Endothelial cell (in vitro differentiated cells): Measurements from ENCODE around the gene KCNT2. TPM values are rescaled to one million over a fixed set of nuclear protein-coding genes. Genes with fewer than 3 reads are reported as not detected.

Experiments used
- DNase-seq: peaks from one replicate; pipeline ENCODE4 v3.0.0; 2021; ENCODE audit warnings: low spot score
- H3K27ac Mint-ChIP-seq: one replicate; pipeline ENCODE4 v1.8.0; 2021; ENCODE audit warnings: mixed read lengths, inconsistent platforms; ENCODE audit not compliant: unreplicated experiment
- H3K27me3 Mint-ChIP-seq: one replicate; pipeline ENCODE4 v1.8.0; 2021; ENCODE audit warnings: mild to moderate bottlenecking, moderate library complexity, mixed read lengths, inconsistent platforms; ENCODE audit not compliant: unreplicated experiment
- H3K36me3 Mint-ChIP-seq: one replicate; pipeline ENCODE4 v1.8.0; 2021; ENCODE audit warnings: mild to moderate bottlenecking, low read depth, mixed read lengths, inconsistent platforms; ENCODE audit not compliant: unreplicated experiment
- H3K4me1 Mint-ChIP-seq: one replicate; pipeline ENCODE4 v1.8.0; 2021; ENCODE audit warnings: mild to moderate bottlenecking, mixed read lengths, inconsistent platforms; ENCODE audit not compliant: unreplicated experiment
- H3K4me3 Mint-ChIP-seq: one replicate; pipeline ENCODE4 v1.8.0; 2021; ENCODE audit warnings: mild to moderate bottlenecking, mixed read lengths, inconsistent platforms; ENCODE audit not compliant: unreplicated experiment
- H3K9me3 Mint-ChIP-seq: one replicate; pipeline ENCODE4 v1.8.0; 2021; ENCODE audit warnings: mixed read lengths, inconsistent platforms; ENCODE audit not compliant: unreplicated experiment
- total RNA-seq: library from RNA; stranded (reverse); fragmentation: NEBNext Ultra II Directional; extraction: Animal tissue kit (Norgen Biotek cat#: 25700); gene quantifications from one replicate; pipeline ENCODE4 v1.2.1, GENCODE V29; 2021; ENCODE audit not compliant: unreplicated experiment
- TF ChIP-seq, protein P1 (sequence below): fragments of 200-600 bp; sonication (generic); IDR thresholded peaks from one replicate; pipeline ENCODE4 v1.5.0; 2021; ENCODE audit warnings: antibody characterized with exemption; ENCODE audit not compliant: unreplicated experiment

The KCNT2 gene
- total RNA-seq, 1 donor from 2014 or later: 7.1 TPM

DNA sequence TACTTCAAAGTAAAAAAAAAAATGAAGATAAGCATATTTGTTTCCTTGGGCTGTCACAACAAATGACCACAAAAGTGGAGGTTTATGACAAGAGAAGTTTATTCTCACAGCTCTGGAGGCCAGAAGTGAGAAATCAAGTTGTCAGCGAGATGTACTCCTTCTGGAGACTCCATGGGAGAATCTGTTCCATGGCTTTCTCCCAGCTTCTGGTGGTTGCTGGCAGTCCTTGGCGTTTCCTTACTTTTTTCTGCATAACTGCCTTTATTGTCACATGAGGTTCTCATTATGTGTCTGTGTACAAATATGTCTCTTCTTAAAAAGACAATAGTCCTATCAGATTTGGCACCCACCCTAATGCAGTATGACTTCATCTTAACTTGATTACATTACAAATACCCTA lies 398.3 kb downstream of the KCNT2 start:
- Mint-ChIP-seq H3K36me3 (no peaks in the 10 kb centered on the region), H3K27ac (no peak overlapping the region), H3K4me3 (no peak overlapping the region), H3K27me3 (peaks cover 3% of the 10 kb centered on the region), H3K9me3 (no peaks in the 10 kb centered on the region), H3K4me1 (no peaks in the 10 kb centered on the region)
- no peak for DNase-seq
- TF ChIP-seq, protein P1, sequence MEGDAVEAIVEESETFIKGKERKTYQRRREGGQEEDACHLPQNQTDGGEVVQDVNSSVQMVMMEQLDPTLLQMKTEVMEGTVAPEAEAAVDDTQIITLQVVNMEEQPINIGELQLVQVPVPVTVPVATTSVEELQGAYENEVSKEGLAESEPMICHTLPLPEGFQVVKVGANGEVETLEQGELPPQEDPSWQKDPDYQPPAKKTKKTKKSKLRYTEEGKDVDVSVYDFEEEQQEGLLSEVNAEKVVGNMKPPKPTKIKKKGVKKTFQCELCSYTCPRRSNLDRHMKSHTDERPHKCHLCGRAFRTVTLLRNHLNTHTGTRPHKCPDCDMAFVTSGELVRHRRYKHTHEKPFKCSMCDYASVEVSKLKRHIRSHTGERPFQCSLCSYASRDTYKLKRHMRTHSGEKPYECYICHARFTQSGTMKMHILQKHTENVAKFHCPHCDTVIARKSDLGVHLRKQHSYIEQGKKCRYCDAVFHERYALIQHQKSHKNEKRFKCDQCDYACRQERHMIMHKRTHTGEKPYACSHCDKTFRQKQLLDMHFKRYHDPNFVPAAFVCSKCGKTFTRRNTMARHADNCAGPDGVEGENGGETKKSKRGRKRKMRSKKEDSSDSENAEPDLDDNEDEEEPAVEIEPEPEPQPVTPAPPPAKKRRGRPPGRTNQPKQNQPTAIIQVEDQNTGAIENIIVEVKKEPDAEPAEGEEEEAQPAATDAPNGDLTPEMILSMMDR: no peak

DNA sequence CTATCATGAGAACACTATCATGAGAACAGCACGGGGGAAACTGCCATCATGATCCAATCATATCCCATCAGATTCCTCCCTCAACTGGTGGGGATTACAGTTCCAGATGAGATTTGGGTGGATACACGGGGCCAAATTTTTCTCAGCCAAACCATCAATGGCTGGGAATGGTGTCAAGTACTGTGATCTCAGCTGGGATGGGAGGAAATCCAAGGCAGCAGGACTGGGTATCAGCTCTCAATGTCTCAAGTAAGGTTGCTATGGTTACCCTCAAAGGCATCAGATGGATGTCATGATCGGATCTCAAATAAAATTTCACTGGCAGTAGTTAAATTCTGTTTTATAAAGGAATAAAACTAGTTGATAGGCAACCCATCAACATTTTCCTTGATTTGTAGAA lies 399.0 kb downstream of the KCNT2 start:
- Mint-ChIP-seq H3K4me1 (no peaks in the 10 kb centered on the region), H3K27ac (no peak overlapping the region), H3K9me3 (no peaks in the 10 kb centered on the region), H3K36me3 (no peaks in the 10 kb centered on the region), H3K4me3 (no peak overlapping the region), H3K27me3 (peaks cover 3% of the 10 kb centered on the region)
- TF ChIP-seq, protein P1: no peak
- DNase-seq: no peak

DNA sequence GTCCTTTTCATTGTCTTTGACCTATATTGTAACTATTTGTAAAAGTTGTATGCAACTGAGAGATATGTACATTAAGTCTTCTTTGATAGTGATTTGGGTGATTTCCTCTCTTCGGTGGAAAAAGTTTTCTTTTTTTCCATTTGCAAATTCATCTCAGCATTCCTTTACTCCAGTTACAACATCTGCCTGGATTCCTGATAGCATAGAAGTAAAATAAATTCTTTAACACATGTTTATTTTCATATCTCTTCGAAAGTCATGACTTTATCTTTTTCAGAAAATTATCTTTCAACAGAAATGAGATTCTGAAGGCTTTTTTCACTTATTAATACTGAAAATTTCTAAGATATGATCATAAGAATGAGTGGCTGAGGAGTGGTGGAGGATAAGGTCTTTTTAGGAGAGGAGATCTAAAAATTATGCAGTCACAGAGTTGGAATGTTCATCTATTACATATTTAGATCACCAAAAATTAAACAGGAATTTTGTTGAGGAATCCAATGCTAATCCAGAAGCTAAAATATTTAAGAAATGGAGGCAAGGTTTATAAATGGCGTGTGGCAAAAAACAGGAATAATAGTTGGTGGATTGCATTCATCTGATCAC lies 400.5 kb downstream of the KCNT2 start:
- TF ChIP-seq, protein P1: no peak
- Mint-ChIP-seq H3K9me3 (no peaks in the 10 kb centered on the region), H3K36me3 (no peaks in the 10 kb centered on the region), H3K27me3 (peaks cover 3% of the 10 kb centered on the region), H3K27ac (no peak overlapping the region), H3K4me1 (no peaks in the 10 kb centered on the region), H3K4me3 (no peak overlapping the region)
- no peak for DNase-seq

DNA sequence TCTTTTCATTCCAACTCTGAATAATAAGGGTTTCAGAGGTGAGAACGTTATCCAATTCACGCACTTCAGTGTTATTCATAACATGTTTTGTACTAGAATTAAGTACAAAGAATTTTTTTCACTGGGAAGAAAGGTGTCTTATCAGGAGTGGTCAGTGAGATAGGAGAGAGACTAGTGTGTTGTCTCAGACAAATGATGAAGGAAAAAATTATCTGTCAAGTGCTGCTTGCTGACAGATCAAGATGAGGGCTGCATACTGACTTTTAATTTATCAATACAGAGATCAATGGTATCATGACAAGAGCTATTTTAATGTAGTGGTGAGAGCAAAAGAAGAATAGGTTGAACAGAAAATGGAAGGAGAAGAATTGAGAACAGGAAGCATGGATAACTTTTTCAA lies 402.4 kb downstream of the KCNT2 start:
- no peaks in the 10 kb centered on the region for H3K36me3 Mint-ChIP-seq
- TF ChIP-seq, protein P1: no peak
- H3K27me3 Mint-ChIP-seq: no peaks in the 10 kb centered on the region
- no peaks in the 10 kb centered on the region for H3K9me3 Mint-ChIP-seq
- no peak overlapping the region for H3K4me3 Mint-ChIP-seq
- no peak overlapping the region for H3K27ac Mint-ChIP-seq
- DNase-seq: no peak
- H3K4me1 Mint-ChIP-seq: no peaks in the 10 kb centered on the region

DNA sequence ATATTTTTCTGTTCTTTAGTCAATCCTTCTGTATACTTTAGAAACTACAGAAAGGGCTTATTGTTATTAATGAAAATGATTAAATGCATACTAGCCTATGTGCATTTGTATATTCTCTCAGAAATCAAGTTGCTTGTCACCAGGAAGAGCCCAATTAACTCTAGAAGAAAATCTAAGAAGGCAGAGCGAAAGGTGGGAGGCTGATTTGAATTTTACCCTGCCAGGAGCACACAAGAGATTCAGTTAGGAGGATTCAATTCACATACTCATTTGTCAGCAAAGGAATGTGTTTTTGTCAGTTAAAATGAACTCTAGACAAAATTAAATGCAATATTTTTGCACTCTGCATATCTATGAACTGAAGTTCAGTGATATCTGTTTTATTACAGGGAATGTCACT lies 411.8 kb downstream of the KCNT2 start:
- Mint-ChIP-seq H3K36me3 (no peaks in the 10 kb centered on the region), H3K9me3 (no peaks in the 10 kb centered on the region), H3K27ac (no peak overlapping the region), H3K4me3 (no peak overlapping the region), H3K4me1 (peaks cover 13% of the 10 kb centered on the region), H3K27me3 (no peaks in the 10 kb centered on the region)
- TF ChIP-seq, protein P1: no peak
- DNase-seq: no peak
